Measurements from ENCODE around the gene VAPB.
"Not testable (repeated sequence)": the region's sequence is repeated elsewhere in the genome, so short reads cannot be mapped to it uniquely, and the experiment has no call there.

Gene VAPB

DNA sequence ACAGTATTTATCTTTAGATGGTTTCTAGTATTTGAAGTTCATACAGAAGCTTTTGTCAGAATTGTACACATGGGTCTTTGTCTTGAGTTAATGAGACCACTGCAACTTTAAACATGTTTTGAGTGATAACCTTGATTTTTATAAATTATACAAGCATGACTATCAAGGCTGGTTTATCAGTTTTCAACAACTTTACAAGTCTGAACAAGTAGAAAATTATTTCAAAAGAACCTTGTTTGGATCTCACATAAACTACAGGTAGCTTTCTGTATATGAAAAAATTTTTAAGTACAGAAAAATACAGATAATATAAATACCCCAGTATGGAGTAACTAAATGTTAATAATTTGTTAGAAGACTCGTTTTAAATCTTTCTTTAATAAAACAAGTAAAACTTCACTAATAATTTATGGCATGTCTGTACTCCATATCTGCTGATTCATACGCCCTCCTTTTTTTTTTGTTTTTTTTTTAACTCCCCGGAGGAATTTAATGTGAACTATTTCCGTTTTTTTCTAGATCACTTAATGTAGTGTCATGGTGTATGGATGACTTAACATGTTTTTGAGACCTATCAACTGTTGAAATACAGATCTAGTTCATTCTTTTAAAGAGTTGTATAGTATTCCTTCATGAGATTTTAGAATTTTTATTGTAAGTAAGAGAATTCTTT, 18.3 kb downstream of the VAPB start:
- DNase-seq (no peak), ATAC-seq (no peak)

DNA sequence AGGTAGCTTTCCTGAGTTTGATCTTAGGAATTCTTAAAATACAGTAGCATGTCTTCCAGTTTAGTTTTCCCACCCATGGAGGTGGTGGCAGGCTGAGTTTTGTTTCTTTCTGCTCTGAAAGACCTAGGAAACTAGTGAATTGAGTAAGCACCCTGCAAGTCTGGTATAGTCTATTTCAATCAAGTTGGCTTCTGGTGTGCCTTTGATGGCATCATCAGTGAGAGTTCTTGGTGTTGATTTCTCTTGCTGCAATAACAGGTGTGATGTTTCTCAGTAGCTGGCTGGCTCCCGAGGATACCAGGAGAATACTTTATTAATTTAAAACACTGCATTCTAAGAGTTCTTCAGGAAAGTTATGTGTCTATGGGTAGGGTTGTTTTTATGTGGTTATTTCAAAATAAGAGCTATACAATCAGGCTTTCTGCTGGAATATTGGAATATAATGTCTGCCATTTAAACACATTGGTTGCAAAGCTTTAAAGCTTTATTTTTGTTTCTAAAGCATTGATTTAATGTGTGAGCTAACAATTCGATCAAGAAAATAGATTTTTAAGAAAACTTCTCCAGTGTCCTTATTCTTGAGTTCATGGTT, 19.0 kb downstream of the VAPB start:
- DNase-seq: no peak
- ATAC-seq: peak; percentile 78

DNA sequence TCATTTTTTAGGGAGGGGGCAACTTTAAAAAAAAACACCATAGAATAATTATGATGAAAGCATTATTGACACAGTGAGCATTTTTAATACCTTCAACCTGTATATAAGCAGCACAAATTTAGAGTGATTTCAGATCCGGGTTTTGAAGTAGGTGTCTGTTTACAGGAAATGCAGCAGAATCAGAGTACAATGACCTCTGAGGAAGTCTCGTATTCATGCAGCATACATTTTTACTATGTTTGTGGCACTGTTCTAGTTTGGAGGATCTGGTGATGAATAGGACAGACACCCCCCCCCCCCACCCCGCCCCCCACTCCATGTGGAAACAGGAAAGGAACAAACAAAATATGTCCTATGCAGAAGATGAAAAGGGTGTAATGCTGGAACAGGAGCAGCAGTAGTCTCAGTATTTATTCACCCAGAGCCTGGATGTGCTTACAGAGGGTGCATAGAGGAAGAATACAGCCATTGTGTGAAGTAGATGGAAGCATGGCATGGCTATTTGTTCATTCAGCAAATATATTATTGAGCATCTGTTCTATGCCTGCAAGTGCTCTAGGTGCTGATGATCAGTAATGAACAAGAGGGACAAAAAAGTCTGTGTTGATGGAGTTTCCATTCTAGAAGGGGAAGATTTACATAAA, 19.7 kb downstream of the VAPB start:
- ATAC-seq (no peak), DNase-seq (no peak)

DNA sequence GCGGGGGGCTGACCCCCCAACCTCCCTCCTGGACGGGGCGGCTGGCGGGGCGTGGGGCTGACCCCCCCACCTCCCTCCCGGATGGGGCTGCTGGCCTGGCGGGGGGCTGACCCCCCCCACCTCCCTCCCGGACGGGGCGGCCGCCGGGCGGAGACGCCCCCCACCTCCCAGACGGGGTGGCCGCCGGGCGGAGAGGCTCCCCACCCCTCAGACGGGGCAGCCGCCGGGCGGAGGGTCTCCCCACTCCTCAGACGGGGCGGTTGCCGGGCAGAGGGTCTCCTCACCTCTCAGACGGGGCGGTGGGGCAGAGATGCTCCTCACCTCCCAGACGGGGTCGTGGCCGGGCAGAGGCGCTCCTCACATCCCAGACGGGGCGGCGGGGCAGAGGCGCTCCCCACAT, 25.2 kb downstream of the VAPB start:
- ATAC-seq, DNase-seq: not testable (repeated sequence)

DNA sequence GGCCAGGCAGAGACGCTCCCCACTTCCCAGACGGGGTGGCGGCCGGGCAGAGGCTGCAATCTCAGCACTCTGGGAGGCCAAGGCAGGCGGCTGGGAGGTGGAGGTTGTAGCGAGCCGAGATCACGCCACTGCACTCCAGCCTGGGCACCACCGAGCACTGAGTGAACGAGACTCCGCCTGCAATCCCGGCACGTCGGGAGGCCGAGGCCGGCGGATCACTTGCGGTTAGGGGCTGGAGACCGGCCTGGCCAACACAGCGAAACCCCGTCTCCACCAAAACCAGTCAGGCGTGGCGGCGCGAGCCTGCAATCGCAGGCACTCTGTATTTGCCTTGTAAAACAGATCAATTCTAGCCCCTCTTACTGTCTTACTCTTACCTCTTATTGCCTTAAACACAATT, 25.8 kb downstream of the VAPB start:
- DNase-seq, ATAC-seq: not testable (repeated sequence)

DNA sequence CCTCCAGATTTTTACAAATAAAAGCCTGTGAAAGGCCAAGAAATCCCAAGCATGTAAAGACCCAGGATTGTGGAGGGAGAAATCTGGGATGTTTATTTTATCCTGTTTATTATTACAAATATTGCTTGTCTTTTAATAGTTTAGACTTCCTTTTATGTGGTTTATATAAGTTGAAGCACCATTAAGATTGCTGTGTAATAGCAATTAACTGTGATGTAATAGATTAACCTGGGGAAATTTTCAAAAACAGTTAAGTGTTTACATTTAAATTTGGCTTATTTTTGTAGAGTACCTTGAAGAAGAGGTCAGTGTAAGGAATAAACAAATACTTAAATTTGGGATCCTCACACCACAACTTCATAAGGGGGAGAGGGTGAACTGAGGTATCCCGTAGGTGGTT, 27.0 kb downstream of the VAPB start:
- ATAC-seq (no peak), DNase-seq (no peak)

DNA sequence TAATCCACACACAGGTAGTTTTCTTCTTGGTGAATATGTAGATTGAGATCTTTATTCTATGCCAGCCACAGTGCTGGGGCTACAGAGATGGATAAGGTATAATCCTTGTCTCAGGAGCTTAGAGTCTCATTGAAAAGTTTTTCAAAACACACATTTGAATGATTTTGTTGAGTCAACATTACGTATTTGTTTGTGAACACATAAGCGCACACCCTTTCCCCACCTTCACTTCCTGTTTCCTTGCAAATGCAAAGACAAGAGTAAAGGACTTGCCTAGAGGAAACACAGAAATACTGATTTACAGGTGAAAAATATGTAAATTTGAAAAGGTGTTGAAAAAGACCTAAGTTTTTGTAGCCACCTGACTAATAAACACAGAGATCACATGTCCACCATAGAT, 27.8 kb downstream of the VAPB start:
- DNase-seq: no peak

DNA sequence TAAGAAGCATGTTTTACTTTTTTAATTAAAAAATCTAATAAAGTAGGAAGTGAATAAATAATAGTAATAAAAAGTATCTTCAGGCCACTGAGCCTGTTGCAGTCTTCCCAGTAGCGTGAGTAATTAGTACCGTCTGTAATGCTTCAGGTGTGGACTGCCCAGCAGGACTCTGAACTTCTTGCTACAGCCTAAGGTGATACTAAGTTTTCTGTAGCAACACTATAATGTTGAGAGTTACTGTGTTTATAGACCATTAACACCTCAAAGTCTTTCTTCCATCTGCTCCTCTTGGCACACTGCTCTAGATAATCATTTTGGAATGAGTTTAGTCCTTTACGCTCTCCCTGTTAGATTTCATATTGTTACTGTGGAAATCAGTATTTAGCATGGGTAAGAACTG, 28.4 kb downstream of the VAPB start:
- no peak for DNase-seq
- no peak for ATAC-seq

More for the DNA sequence above, 27.8 kb downstream of the VAPB start:
- ATAC-seq: no peak

DNA sequence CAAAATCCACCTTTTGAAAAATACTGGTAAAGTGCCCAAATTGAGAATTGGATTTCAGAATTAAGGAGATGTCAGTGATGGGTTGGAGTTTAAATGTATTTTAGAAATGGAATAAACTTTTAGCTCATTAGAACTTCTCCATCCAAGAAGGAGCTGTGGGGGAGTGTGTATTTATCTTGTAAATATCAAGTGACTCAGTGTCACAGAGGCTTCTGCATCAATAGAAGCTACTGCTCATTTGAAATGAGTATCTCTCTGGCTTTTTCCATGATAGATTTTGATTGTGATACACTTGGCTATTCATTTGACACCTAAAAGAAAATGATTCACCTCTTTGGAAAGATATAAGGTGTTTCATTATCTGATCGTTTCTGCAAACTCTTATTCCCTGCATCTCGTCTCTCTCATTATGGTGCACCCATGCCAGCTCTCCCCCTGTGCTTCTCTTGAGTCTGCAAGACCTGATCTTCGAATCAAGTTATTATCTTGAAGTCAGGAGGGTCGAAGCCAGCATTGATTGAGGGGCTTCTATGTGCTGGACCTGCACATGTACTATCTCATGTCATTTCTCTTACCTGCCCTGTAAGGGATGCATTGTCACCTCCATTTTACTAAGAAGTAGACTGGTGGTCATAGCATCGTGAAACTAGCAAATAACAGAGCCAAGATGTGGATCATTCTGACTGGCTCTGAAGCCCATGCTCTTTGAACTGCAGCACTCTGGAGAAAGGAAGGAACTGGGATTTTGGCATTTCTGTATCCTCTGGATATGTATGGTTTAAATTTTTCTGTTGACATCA, 30.1 kb downstream of the VAPB start:
- no peak for DNase-seq
- ATAC-seq: peak; percentile 66

DNA sequence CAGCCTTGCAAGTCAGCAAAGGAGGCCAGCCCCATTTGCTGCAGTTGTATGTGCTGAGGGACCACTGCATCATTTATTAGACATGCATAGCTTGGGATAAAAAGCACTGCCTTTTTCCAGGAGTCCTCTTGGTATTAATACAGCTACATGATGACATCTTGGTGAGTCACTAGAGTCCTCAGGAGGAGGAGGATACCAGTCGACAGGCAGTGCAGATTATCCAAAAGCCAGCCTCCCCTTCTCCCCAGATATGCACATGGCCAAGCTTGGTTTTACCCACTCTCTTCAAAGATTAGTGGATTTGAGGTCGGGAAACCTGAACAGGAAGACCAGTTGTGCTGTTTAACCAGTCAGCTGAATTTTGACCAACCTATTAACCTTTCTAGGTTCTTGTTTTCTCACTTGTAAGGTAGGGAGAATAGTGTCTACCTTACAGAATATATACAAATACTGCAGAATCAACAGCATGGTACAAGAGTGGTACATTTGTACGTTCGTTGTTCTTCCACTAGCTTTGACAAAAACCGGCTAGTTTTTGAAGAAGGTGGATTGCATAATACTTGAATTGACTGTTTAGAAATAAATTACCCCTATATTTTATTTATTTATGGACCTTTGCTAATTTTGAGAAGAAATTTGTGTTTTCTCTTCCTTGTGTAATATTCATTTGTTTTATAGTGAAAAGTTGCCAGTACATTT, 31.9 kb downstream of the VAPB start:
- DNase-seq (no peak), ATAC-seq (no peak)

DNA sequence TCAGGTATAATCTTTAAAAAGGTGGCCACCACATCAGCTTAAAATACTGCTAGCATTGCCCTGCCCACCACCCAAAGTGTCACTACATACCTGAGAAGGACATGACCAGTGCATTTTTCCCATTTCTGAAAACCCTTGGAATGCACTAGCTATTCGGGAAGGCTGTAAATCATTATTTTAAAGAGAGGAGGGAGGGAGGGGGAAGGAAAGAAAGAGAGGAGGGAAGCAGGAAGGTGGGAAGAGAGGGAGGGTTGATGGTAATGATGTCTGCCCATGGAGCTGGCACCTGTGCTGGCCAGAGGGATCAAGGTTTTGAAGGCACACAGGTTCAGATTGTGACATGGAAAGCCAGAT, 32.4 kb downstream of the VAPB start:
- DNase-seq (no peak), ATAC-seq (no peak)

DNA sequence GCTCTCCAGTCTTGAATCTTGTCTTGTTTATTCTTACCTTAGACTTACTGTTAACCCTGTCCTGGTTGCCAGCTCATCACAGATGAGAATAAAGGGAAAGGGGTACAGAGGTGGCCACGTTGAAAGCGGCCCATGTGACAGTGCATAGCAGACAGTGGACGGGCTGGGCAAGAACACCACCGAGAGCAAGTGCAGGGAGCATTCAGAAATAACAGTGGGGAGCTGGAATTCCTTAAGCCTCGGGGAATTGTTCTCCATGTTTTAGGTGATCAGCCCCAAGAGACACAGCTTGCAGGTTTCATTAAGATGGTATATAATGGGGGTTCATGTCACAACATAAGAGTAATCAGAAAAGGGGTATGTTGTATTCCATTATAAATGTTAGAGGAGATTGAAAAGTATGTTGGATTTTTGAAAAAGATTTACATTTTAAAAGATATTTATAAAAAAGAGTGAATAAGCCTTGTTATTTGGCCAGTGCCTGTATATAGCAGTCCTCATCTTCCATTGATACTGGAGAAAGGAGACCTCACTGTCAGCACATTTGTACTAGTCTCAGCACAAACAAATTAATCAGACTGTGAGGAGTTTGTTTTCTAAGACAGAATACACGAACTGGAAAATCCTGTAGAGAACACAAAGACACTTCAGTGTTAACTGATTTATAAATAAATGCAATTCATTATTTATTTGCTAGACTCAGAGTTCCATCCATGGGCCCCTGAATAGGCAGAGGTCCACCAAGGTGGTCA, 35.4 kb downstream of the VAPB start:
- DNase-seq (no peak), ATAC-seq (no peak)

DNA sequence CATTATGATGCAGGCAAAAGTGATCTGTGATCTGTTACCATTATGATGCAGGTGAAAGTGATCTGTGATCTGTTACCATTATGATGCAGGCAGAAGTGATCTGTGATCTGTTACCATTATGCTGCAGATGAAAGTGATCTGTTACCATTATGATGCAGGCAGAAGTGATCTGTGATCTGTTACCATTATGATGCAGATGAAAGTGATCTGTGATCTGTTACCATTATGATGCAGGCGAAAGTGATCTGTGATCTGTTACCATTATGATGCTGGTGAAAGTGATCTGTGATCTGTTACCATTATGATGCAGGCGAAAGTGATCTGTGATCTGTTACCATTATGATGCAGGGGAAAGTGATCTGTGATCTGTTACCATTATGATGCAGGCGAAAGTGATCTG, 38.5 kb downstream of the VAPB start:
- DNase-seq, ATAC-seq: not testable (repeated sequence)

DNA sequence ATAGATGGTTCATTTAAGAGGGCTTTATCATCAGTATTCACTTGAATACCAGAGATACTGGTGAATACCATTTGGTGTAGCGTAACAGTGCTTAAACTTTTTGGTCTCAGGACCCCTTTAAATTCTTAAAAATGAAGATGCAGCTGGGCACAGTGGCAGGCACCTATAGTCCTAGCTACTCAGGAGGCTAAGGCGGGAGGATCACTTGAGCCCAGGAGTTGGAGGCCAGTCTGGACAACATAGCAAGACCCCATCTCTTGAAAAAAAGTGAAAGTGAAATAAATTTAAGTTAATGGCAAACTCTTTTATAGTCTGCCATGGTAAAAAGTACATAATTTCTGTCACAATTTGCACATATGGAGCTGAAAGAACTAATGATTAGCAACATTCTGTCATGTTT, 39.3 kb downstream of the VAPB start:
- no peak for ATAC-seq

DNA sequence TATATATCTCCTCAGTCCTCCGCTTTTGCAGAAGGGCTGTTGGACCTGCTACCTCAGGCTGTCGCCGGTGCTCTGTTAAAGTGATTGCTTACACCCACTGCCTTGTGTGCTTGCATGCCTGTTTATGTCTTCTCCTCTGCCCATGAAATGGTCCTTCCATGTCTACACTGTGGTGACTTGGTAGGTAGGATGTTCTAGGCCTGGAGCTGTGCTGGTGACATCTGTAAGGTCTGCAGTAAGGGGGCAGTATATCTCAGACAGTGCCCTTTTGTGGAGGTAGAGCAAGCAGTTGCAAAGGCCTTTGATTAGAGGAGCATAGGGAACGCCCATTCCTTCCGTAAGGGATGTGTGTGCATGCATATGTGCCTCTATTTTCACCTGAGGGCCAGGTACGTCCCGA, 40.3 kb downstream of the VAPB start:
- DNase-seq: no peak
- ATAC-seq: no peak

More for the DNA sequence above, 39.3 kb downstream of the VAPB start:
- DNase-seq: no peak

DNA sequence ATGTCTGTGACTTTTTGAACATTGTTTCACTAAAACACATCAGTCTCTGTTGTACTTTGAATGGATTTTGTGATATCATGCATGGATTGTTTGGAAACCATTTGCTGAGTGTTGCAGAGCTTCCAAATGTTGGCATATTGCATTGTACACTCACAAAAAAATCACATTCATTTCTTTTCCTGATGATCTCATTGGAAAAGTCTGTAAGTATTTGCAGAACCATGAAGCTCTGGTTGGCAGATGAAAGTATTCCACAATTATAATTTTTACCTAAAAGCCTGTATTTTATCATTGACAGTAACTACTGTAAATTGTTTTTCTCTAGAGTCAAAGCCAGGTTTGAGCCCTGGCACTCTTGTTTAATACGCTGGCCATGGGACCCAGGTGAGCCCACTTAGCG, 42.1 kb downstream of the VAPB start:
- ATAC-seq (no peak), DNase-seq (no peak)

DNA sequence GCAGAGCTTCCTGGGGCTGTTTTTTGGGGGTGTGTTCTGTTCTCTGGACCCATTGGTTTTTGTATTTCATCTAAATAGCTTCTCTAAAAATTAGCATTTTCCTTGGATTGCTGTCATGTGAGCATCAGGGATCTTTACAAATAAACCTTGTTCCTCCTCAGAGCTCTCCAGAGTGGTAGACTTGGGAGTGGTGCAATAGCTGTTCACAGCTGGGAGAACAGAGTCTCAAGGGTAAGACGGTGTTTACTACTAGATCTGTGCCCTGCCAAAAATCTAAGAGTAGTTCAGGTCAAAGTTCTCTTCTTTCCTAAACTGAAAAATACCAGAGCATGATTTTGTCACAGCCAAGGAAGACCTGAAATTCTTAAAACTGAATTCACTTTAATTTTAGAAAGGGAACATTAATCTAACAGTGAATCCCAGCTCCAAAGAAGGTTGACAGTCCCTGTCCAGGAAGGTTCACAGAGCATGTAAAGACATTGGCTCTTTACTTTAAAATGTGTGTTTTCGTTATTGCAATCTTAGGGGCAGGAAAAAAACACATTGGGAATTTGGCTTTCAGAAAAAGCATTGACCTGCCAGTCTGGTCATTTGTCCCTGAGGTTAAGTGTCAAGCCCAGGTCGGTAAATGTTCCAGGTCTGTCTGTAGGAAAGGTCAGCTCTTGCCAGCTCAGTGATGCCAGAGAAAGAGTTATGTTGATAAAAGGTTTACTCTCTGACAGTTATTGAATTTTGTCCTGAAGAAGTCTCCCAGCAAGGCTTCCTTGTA, 43.3 kb downstream of the VAPB start:
- no peak for DNase-seq
- no peak for ATAC-seq

DNA sequence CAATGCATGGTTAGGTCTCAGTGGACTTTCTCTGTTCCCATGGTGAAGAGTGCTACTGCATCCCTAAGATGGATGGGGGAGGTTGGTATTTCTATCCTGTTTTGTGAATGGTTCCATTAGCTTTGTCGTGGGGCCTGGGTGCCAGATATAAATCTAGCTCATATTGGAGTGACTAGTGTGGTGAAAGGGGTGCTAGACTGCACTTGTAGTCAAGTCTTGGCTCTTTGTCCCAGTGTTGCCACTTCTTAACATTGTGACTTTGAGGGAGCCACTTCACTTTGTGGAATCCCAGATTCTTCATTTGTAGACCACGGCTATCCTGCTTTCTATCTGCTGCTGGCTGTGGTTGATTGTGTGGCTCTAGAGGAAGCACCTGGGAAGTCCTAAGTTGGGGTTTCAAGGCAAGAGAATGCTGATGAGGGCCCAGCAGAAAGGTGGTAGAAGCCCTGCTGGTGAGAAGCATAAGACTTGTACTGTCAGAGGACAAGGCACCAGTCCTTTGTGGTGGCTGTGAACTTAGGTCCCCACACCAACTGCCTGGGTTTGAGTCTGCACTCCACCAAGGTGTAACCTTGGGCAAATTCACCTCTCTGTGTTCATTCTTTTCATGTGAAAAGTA, 44.1 kb downstream of the VAPB start:
- ATAC-seq (no peak), DNase-seq (no peak)

DNA sequence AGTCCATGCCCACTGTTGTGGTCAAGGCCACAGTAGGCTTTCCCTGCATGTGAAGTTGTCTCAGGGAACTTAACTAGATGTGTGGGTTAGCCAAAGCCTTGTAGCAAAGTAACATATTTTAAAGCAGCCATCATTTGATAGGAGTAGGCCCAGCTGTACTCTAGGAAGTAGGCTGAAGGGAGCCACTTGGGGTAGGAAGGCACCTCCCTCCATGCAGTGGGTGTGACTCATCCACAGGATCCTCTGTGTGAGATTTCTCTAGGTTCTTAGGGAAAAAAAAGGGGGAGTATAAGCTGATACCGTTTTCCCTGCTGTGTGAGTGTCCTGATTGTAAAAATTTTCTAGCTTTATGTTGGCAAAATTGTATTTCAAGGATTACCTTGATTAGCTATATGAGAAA, 44.7 kb downstream of the VAPB start:
- DNase-seq (no peak), ATAC-seq (no peak)

DNA sequence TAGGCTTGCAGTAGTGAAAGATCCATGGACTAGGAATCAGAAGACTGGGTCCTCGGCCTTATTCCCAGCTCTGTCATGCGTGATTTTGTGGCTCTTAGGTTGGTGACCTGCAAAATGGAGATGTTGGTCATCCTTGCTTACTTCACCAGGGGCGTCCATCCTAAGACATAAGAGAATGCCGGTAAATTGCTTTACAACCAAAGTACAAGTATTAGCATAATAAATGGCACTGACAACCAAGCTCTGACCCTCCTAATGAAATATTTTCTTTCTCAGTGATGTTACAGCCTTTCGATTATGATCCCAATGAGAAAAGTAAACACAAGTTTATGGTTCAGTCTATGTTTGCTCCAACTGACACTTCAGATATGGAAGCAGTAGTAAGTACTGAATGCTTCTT, 45.3 kb downstream of the VAPB start:
- ATAC-seq (no peak), DNase-seq (no peak)

Measured in stimulated activated naive CD8-positive, alpha-beta T cell treated with anti-CD3 and anti-CD28 coated beads, Interleukin-15, Interleukin-2, amounts not matched to agents 100 U/mL and 50 U/mL, for 24 hours (primary cell).